Upper lobe of left lung (tissue), 4 donors: ENCODE data around the gene COL15A1.

Source experiments
- CTCF ChIP-seq, 6 experiments: fragments of 450-650 bp in 4 of 6; fragments of 200-600 bp in 2 of 6; sonication (generic) in 2 of 6; IDR thresholded peaks; one replicate each; pipeline ENCODE4 v1.5.1; 2016 to 2019; ENCODE audit warnings: antibody characterized with exemption in 6 of 6
- POLR2A ChIP-seq, 4 donors: fragments of 450-650 bp; IDR thresholded peaks; one replicate each; pipeline ENCODE4 v1.5.1; 2016 to 2017; ENCODE audit warnings: antibody characterized with exemption in 4 of 4, mild to moderate bottlenecking in 2 of 4

DNA sequence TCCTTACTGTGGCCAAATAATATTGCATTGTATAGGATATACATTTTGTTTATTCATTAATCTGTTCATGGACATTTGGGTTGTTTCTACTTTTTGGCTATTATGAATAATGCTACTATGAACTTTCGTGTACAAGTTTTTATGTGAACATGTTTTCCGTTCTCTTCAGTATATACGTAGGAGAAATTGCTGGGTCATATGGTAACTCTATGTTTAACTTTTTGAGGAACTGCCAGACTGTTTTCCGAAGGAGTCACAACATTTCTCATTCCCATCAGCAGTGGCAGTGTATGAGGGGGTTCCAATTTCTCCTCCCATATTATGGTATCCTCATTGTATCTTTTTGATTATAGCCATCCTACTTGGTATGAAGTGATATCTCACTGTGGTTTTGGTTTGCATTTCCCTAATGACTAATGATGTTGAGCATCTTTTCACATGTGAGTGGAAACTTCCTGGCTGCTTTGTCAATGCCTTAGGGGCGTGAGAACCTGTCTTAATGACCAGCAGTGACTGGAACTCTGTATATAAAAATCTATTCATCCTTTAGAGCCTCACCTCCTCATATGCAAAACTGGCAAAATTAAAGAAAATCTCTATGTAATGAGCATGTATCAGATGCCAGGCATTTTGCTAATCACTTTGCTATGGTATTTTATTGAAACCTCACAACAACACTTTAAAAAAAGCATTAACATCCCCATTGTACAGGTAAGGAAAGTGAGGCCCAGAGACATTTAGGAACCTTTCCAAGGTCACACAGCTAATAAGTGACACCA is 113.4 kb downstream of the COL15A1 start:
- TF ChIP-seq CTCF (IDR thresholded peaks at IDR 0.05) (no peak), POLR2A (IDR thresholded peaks at IDR 0.05) (no peak)
